Activated CD8-positive, alpha-beta T cell treated with anti-CD3 and anti-CD28 coated beads, Interleukin-2, amount 10 ng/mL, durations not matched to agents 7 days and 5 days (primary cell): ENCODE measurements around the gene MRS2. TPM values are rescaled to one million over a fixed set of nuclear protein-coding genes. Genes with fewer than 3 reads are reported as not detected.

ENCODE experiments used
- ATAC-seq: fragments of 150-1000 bp; cut with Tn5 transposase; one replicate; pipeline ENCODE4 v1.10.0; 2021; ENCODE audit warnings: moderate library complexity
- CTCF ChIA-PET: fragments of 350-600 bp; sonication (Branson Sonifier 250); formaldehyde crosslinking; loops from one replicate; lab custom pipeline; 2021; ENCODE audit warnings: antibody characterized with exemption; lab: Charles Lee
- POLR2A ChIA-PET: fragments of 350-600 bp; sonication (Branson Sonifier 250); formaldehyde crosslinking; loops from one replicate; lab custom pipeline; 2021; ENCODE audit warnings: antibody characterized with exemption; lab: Charles Lee
- DNase-seq: peaks from one replicate; pipeline ENCODE4 v3.0.0-alpha.2; 2020
- H3K27ac Mint-ChIP-seq: one replicate; pipeline ENCODE4 v1.8.0; 2021; ENCODE audit warnings: mild to moderate bottlenecking, mixed read lengths
- H3K27me3 Mint-ChIP-seq: one replicate; pipeline ENCODE4 v1.8.0; 2021; ENCODE audit warnings: low read depth, mixed read lengths
- H3K36me3 Mint-ChIP-seq: one replicate; pipeline ENCODE4 v1.8.0; 2021; ENCODE audit warnings: low read depth, mixed read lengths
- H3K4me1 Mint-ChIP-seq: one replicate; pipeline ENCODE4 v1.8.0; 2021; ENCODE audit warnings: low read depth, mixed read lengths
- H3K4me3 Mint-ChIP-seq: one replicate; pipeline ENCODE4 v1.8.0; 2021; ENCODE audit warnings: mild to moderate bottlenecking, mixed read lengths
- H3K9me3 Mint-ChIP-seq: one replicate; pipeline ENCODE4 v1.8.0; 2022; ENCODE audit warnings: mixed read lengths; ENCODE audit not compliant: insufficient read depth
- total RNA-seq, 2 experiments: library from RNA; stranded (reverse); gene quantifications; one replicate each; pipeline ENCODE4 v1.2.3, GENCODE V29; 2021

Gene MRS2
- total RNA-seq, 2 experiments from 2014 or later, result 20.3 to 21.3 TPM

GRCh38 chr6:24439858-24440539 lies 37.3 kb downstream of the MRS2 start:
- Mint-ChIP-seq H3K36me3 (no peaks in the 10 kb centered on the region), H3K4me3 (no peak overlapping the region), H3K4me1 (peaks cover 7% of the 10 kb centered on the region), H3K27me3 (no peaks in the 10 kb centered on the region), H3K9me3 (no peaks in the 10 kb centered on the region), H3K27ac (no peak overlapping the region)
- ChIA-PET CTCF (interaction anchor here (1.1 to 6.7 kb wide), 2 partner anchors 9 to 23 kb away, joined by 3 to 36 read pairs; no protein-coding TSS in a partner anchor), POLR2A (no interaction called here)
- no peak for ATAC-seq
- no peak for DNase-seq

DNA sequence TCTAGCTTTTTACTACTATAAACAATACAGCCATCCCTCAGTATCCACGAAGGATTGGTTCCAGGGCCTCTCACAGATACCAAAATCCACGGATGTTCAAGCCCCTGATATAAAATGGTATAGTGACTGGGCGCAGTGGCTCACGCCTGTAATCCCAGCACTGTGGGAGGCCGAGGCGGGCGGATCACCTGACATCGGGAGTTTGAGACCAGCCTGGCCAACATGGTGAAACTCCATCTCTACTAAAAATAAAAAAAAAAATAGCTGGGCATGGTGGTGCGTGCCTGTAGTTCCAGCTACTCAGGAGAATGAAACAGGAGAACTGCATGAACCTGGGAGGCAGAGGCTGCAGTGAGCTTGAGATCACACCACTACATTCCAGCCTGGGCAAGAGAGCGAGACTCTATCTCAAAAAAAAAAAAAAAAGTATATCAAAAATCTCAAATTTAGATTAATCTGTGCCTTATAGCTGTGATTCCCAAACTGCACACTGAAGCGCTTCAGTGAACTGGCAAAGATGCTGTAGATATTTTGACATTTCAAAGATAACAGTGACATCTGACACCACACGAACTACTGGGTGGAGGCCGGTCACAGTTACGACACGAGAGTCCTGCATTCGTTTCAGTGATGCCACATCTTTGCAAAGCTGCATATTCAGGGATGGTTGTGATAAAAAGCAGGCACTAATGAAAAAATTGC lies 38.3 kb downstream of the MRS2 start:
- H3K4me1 Mint-ChIP-seq, result peaks cover 7% of the 10 kb centered on the region
- H3K36me3 Mint-ChIP-seq, result no peaks in the 10 kb centered on the region
- no peaks in the 10 kb centered on the region for H3K9me3 Mint-ChIP-seq
- CTCF ChIA-PET, result interaction anchor here (1.1 to 6.7 kb wide), 2 partner anchors 10 to 22 kb away, joined by 3 to 36 read pairs; no protein-coding TSS in a partner anchor
- POLR2A ChIA-PET, result no interaction called here
- H3K27me3 Mint-ChIP-seq, result no peaks in the 10 kb centered on the region
- ATAC-seq (no peak), DNase-seq (no peak)
- H3K27ac Mint-ChIP-seq, result no peak overlapping the region
- H3K4me3 Mint-ChIP-seq, result no peak overlapping the region

GRCh38 chr6:24441599-24441904 lies 38.8 kb downstream of the MRS2 start:
- H3K9me3 Mint-ChIP-seq, result no peaks in the 10 kb centered on the region
- H3K27ac Mint-ChIP-seq, result no peak overlapping the region
- H3K27me3 Mint-ChIP-seq, result no peaks in the 10 kb centered on the region
- H3K4me3 Mint-ChIP-seq, result no peak overlapping the region
- DNase-seq (no peak), ATAC-seq (no peak)
- no peaks in the 10 kb centered on the region for H3K36me3 Mint-ChIP-seq
- CTCF ChIA-PET, result interaction anchor here (6.7 kb wide), 1 partner anchor 11 kb away, joined by 36 read pairs; no protein-coding TSS in a partner anchor
- POLR2A ChIA-PET, result no interaction called here
- peaks cover 7% of the 10 kb centered on the region for H3K4me1 Mint-ChIP-seq

GRCh38 chr6:24444588-24444987 lies 41.9 kb downstream of the MRS2 start:
- ATAC-seq (no peak), DNase-seq (no peak)
- ChIA-PET CTCF (interaction anchor here (6.7 kb wide), 1 partner anchor 14 kb away, joined by 36 read pairs; no protein-coding TSS in a partner anchor), POLR2A (no interaction called here)
- peaks cover 7% of the 10 kb centered on the region for H3K4me1 Mint-ChIP-seq
- H3K9me3 Mint-ChIP-seq, result no peaks in the 10 kb centered on the region
- H3K4me3 Mint-ChIP-seq, result no peak overlapping the region
- no peaks in the 10 kb centered on the region for H3K36me3 Mint-ChIP-seq
- H3K27me3 Mint-ChIP-seq, result no peaks in the 10 kb centered on the region
- no peak overlapping the region for H3K27ac Mint-ChIP-seq

DNA sequence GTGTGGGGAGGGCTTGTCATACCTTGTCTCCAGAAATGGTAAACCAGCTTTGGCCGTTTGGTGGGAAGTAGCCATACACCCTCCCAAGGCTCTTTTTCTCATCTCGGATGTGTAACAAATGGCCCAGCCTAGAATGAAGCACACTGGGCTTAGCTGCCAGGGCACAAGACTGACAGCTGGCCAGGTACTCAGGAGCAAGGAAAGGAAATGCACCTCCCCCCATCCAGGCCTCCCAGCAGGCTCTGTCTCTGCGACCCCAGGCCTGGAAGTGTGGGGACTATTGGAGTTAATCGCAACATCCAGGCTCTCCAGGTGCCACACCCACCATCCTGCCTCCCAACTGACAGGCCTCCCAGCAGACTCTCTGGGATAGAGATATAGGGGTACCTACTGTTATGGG lies 43.0 kb downstream of the MRS2 start:
- H3K4me3 Mint-ChIP-seq, result no peak overlapping the region
- H3K27me3 Mint-ChIP-seq, result no peaks in the 10 kb centered on the region
- H3K36me3 Mint-ChIP-seq, result no peaks in the 10 kb centered on the region
- ChIA-PET POLR2A (interaction anchor here (0.7 kb wide), 1 partner anchor 489 kb away, joined by 4 read pairs; no protein-coding TSS in a partner anchor), CTCF (no interaction called here)
- ATAC-seq, result no peak
- no peaks in the 10 kb centered on the region for H3K9me3 Mint-ChIP-seq
- no peak for DNase-seq
- H3K4me1 Mint-ChIP-seq, result no peaks in the 10 kb centered on the region
- H3K27ac Mint-ChIP-seq, result no peak overlapping the region

GRCh38 chr6:24446670-24447069 lies 43.9 kb downstream of the MRS2 start:
- DNase-seq (no peak), ATAC-seq (no peak)
- POLR2A ChIA-PET, result no interaction called here
- Mint-ChIP-seq H3K36me3 (no peaks in the 10 kb centered on the region), H3K4me1 (peaks cover under 1% of the 10 kb centered on the region), H3K27me3 (no peaks in the 10 kb centered on the region), H3K4me3 (no peak overlapping the region), H3K27ac (no peak overlapping the region), H3K9me3 (no peaks in the 10 kb centered on the region)
- CTCF ChIA-PET, result no interaction called here

DNA sequence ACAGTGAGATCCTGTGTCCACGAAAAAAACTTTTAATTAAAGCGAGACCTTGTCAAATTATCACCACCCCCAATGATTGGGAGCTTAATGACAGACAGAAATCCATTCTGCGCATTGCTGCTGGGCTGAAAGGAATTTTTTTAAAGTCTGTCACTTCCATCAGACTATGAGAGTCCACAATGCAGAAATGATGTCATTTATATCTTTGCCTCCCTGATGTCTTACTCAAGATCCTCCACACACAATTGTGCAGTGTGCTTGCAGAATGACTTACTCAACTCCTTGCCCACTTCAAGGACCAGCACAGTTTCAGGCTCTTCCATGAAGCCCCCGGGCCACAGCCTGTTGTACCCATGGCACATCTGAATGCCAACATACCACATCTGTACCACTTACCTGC lies 45.7 kb downstream of the MRS2 start:
- no peak for DNase-seq
- no peaks in the 10 kb centered on the region for H3K27me3 Mint-ChIP-seq
- H3K4me3 Mint-ChIP-seq, result no peak overlapping the region
- CTCF ChIA-PET, result no interaction called here
- peaks cover 5% of the 10 kb centered on the region for H3K4me1 Mint-ChIP-seq
- H3K36me3 Mint-ChIP-seq, result no peaks in the 10 kb centered on the region
- H3K27ac Mint-ChIP-seq, result no peak overlapping the region
- H3K9me3 Mint-ChIP-seq, result no peaks in the 10 kb centered on the region
- POLR2A ChIA-PET, result no interaction called here
- no peak for ATAC-seq

GRCh38 chr6:24448828-24449525 lies 46.2 kb downstream of the MRS2 start:
- H3K4me1 Mint-ChIP-seq, result peaks cover 5% of the 10 kb centered on the region
- ChIA-PET CTCF (no interaction called here), POLR2A (no interaction called here)
- no peak overlapping the region for H3K4me3 Mint-ChIP-seq
- DNase-seq, result no peak
- H3K36me3 Mint-ChIP-seq, result no peaks in the 10 kb centered on the region
- no peaks in the 10 kb centered on the region for H3K27me3 Mint-ChIP-seq
- no peak overlapping the region for H3K27ac Mint-ChIP-seq
- H3K9me3 Mint-ChIP-seq, result no peaks in the 10 kb centered on the region
- ATAC-seq, result no peak

- Mint-ChIP-seq H3K27me3 (no peaks in the 10 kb centered on the region), H3K4me1 (peaks cover 5% of the 10 kb centered on the region), H3K9me3 (no peaks in the 10 kb centered on the region), H3K4me3 (no peak overlapping the region), H3K36me3 (no peaks in the 10 kb centered on the region), H3K27ac (no peak overlapping the region)
- ChIA-PET POLR2A (no interaction called here), CTCF (no interaction called here)
- ATAC-seq, result no peak
- DNase-seq, result no peak
These were observed 49.0 kb downstream of the MRS2 start for GRCh38 chr6:24451581-24452388.

GRCh38 chr6:24453921-24454320 lies 51.2 kb downstream of the MRS2 start:
- Mint-ChIP-seq H3K27me3 (no peaks in the 10 kb centered on the region), H3K4me1 (peaks cover 5% of the 10 kb centered on the region), H3K27ac (no peak overlapping the region), H3K36me3 (no peaks in the 10 kb centered on the region), H3K9me3 (no peaks in the 10 kb centered on the region), H3K4me3 (no peak overlapping the region)
- ChIA-PET CTCF (no interaction called here), POLR2A (no interaction called here)
- DNase-seq (no peak), ATAC-seq (no peak)

DNA sequence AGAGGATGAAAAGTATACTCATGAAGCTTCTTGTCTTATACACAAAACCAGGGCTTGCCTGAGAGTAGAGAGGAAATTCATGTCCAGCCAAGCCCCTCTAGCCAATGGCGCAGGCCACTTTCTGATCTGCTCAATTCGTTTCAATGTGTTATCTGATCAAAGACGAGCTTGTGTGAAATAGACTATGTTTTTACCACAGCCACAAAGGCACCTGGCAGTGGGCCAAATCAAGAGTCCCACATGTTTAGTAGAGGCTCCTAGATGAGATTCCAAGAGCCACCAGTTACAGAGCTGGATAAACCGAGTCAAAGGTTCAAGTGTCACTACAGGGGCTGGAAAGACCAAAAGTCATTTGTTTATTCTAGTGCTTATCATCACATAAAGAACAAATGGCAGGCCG lies 51.7 kb downstream of the MRS2 start:
- H3K27ac Mint-ChIP-seq, result no peak overlapping the region
- H3K27me3 Mint-ChIP-seq, result no peaks in the 10 kb centered on the region
- ChIA-PET POLR2A (no interaction called here), CTCF (interaction anchor here (0.9 kb wide), 1 partner anchor 24 kb away, joined by 3 read pairs; no protein-coding TSS in a partner anchor)
- H3K36me3 Mint-ChIP-seq, result no peaks in the 10 kb centered on the region
- no peaks in the 10 kb centered on the region for H3K9me3 Mint-ChIP-seq
- H3K4me1 Mint-ChIP-seq, result peaks cover 5% of the 10 kb centered on the region
- no peak for ATAC-seq
- DNase-seq, result no peak
- H3K4me3 Mint-ChIP-seq, result no peak overlapping the region
